K562 (cell line): ENCODE results near the gene CASTOR1. TPM values are rescaled to one million over a fixed set of nuclear protein-coding genes. Genes with fewer than 3 reads are reported as not detected.

Source experiments
- ELF2 ChIP-seq: fragments of 250-450 bp; sonication (Bioruptor Pico); IDR thresholded peaks from 2 replicates; pipeline ENCODE4 v1.5.0; 2021; ENCODE audit warnings: mild to moderate bottlenecking
- KAT8 ChIP-seq: fragments of 450-650 bp; IDR thresholded peaks from 2 replicates; pipeline ENCODE4 v1.6.1; 2016; ENCODE audit warnings: low read depth, mild to moderate bottlenecking
- MEF2A ChIP-seq: IDR thresholded peaks from 2 replicates; pipeline ENCODE4 v1.6.1; 2011; ENCODE audit warnings: low read depth, mild to moderate bottlenecking, low read length, moderate library complexity; ENCODE audit not compliant: control insufficient read depth
- PYGO2 ChIP-seq: fragments of 450-650 bp; IDR thresholded peaks from 2 replicates; pipeline ENCODE4 v1.6.1; 2016; ENCODE audit warnings: mild to moderate bottlenecking, missing genetic modification characterization, moderate library complexity, missing compliant biosample characterization
- RUNX1 ChIP-seq: sonication (generic); IDR thresholded peaks from 2 replicates; pipeline ENCODE4 v1.6.1; 2016; ENCODE audit warnings: antibody characterized with exemption, low read depth
- TBP ChIP-seq: optimal IDR thresholded peaks from 2 replicates; pipeline ENCODE3; 2011; ENCODE audit warnings: low read depth, low read length, improper control_type of control experiment
- ZBTB5 ChIP-seq: fragments of 450-650 bp; IDR thresholded peaks from 2 replicates; pipeline ENCODE4 v1.6.1; 2017; ENCODE audit warnings: antibody characterized with exemption
- ZNF507 ChIP-seq: conservative IDR thresholded peaks from 2 replicates; pipeline ENCODE4 v1.6.1; 2017; ENCODE audit warnings: missing genetic modification characterization, missing compliant biosample characterization
- ZNF668 ChIP-seq: fragments of 250-450 bp; sonication (Bioruptor Pico); IDR thresholded peaks from 2 replicates; pipeline ENCODE4 v1.8.0; 2022; ENCODE audit warnings: mild to moderate bottlenecking, inconsistent platforms
- ZNF79 ChIP-seq: fragments of 250-450 bp; sonication (Bioruptor Pico); IDR thresholded peaks from 2 replicates; pipeline ENCODE4 v1.4.0; 2020; ENCODE audit warnings: low read depth, mild to moderate bottlenecking, moderate library complexity
- polyA plus RNA-seq, 8 experiments: library from polyadenylated mRNA; depleted of rRNA in 4 of 8; stranded (reverse) in 5 of 8; unstranded in 3 of 8; fragments of >200 nt; fragmentation: Nextera tagmentation in 2 of 8; fragmentation: Illumina TruSeq in 1 of 8; extraction: Ambion mirVana in 2 of 8; extraction: Trizol in 1 of 8; gene quantifications; 2 replicates each; pipeline versions ENCODE4 v1.2.1 to v1.2.3, GENCODE V29; 2011 to 2014; ENCODE audit warnings: inconsistent platforms in 1 of 8, missing spikeins in 1 of 8
- total RNA-seq, 7 experiments: library from RNA; depleted of rRNA in 6 of 7; stranded (reverse); fragments of >200 nt in 6 of 7; fragmentation: Illumina TruSeq in 2 of 7; extraction: Trizol in 2 of 7; gene quantifications; 2 replicates each; pipeline versions ENCODE4 v1.2.1 to v1.2.3, GENCODE V29; 2011 to 2021; ENCODE audit warnings: low replicate concordance in 1 of 7

The CASTOR1 gene
- total and polyA plus RNA-seq, 9 of the 15 experiments (the other 6 are each of a cell fraction or from before 2014, with no cell fraction given) = 0.35 to 2.6 (median 1.1) TPM

GRCh38 chr22:30324014-30324730, 34.9 kb upstream of the CASTOR1 start (continued):
- TF ChIP-seq ZBTB5 (no peak), ZNF507 (tag) (no peak), MEF2A (no peak), TBP (no peak), ZNF79 (CRISPR knock-in tag) (no peak), ELF2 (CRISPR knock-in tag) (no peak), ZNF668 (CRISPR knock-in tag) (no peak), RUNX1 (no peak), KAT8 (no peak), PYGO2 (tag) (no peak)
